T-helper 2 cell treated with Interferon-gamma antibody and Interleukin-4, amounts not matched to agents 5 μg/mL and 100 μg/mL, for 36 hours (primary cell): ENCODE results near the gene PPP1CA.

ENCODE experiments used
- DNase-seq: peaks from one replicate; pipeline ENCODE4 v3.0.0; 2021; ENCODE audit warnings: low spot score
- H3K27ac Mint-ChIP-seq: one replicate; pipeline ENCODE4 v1.8.0; 2021; ENCODE audit warnings: mild to moderate bottlenecking, mixed read lengths
- H3K27me3 Mint-ChIP-seq: one replicate; pipeline ENCODE4 v1.8.0; 2021; ENCODE audit warnings: low read depth, mixed read lengths
- H3K36me3 Mint-ChIP-seq: one replicate; pipeline ENCODE4 v1.8.0; 2021; ENCODE audit warnings: low read depth, mixed read lengths
- H3K4me1 Mint-ChIP-seq: one replicate; pipeline ENCODE4 v1.8.0; 2021; ENCODE audit warnings: low read depth, mixed read lengths
- H3K4me3 Mint-ChIP-seq: one replicate; pipeline ENCODE4 v1.8.0; 2022; ENCODE audit warnings: mild to moderate bottlenecking, moderate library complexity, mixed read lengths
- H3K9me3 Mint-ChIP-seq: one replicate; pipeline ENCODE4 v1.8.0; 2021; ENCODE audit warnings: mixed read lengths

The PPP1CA gene

GRCh38 chr11:67382276-67383136 lies 19.2 kb downstream of the PPP1CA start:
- H3K4me1 Mint-ChIP-seq = peaks cover 7% of the 10 kb centered on the region
- H3K4me3 Mint-ChIP-seq = no peak overlapping the region
- no peaks in the 10 kb centered on the region for H3K9me3 Mint-ChIP-seq
- DNase-seq = peak; percentile 75
- H3K36me3 Mint-ChIP-seq = no peaks in the 10 kb centered on the region
- no peak overlapping the region for H3K27ac Mint-ChIP-seq
- peaks cover 30% of the 10 kb centered on the region for H3K27me3 Mint-ChIP-seq

GRCh38 chr11:67381244-67381972 lies 20.2 kb downstream of the PPP1CA start:
- Mint-ChIP-seq H3K27me3 (peaks cover 30% of the 10 kb centered on the region), H3K4me3 (no peak overlapping the region), H3K9me3 (no peaks in the 10 kb centered on the region), H3K4me1 (peaks cover 7% of the 10 kb centered on the region), H3K36me3 (no peaks in the 10 kb centered on the region), H3K27ac (no peak overlapping the region)
- DNase-seq = no peak

- Mint-ChIP-seq H3K9me3 (no peaks in the 10 kb centered on the region), H3K4me3 (no peak overlapping the region), H3K4me1 (peaks cover 11% of the 10 kb centered on the region), H3K27me3 (peaks cover 33% of the 10 kb centered on the region), H3K27ac (no peak overlapping the region), H3K36me3 (no peaks in the 10 kb centered on the region)
- DNase-seq = no peak
Measured at GRCh38 chr11:67379061-67380058, 22.3 kb downstream of the PPP1CA start.

- Mint-ChIP-seq H3K27me3 (peaks cover 38% of the 10 kb centered on the region), H3K4me3 (no peak overlapping the region), H3K36me3 (no peaks in the 10 kb centered on the region), H3K9me3 (no peaks in the 10 kb centered on the region), H3K27ac (no peak overlapping the region), H3K4me1 (peaks cover 15% of the 10 kb centered on the region)
- DNase-seq = no peak
Measured at GRCh38 chr11:67378544-67378943, 23.1 kb downstream of the PPP1CA start.

GRCh38 chr11:67376873-67377808 lies 24.5 kb downstream of the PPP1CA start:
- DNase-seq = no peak
- Mint-ChIP-seq H3K4me3 (no peak overlapping the region), H3K36me3 (no peaks in the 10 kb centered on the region), H3K27me3 (peaks cover 38% of the 10 kb centered on the region), H3K4me1 (peaks cover 11% of the 10 kb centered on the region), H3K27ac (no peak overlapping the region), H3K9me3 (no peaks in the 10 kb centered on the region)

GRCh38 chr11:67376063-67376820 lies 25.4 kb downstream of the PPP1CA start:
- Mint-ChIP-seq H3K9me3 (no peaks in the 10 kb centered on the region), H3K4me3 (no peak overlapping the region), H3K27me3 (peaks cover 46% of the 10 kb centered on the region), H3K27ac (no peak overlapping the region), H3K4me1 (peaks cover 16% of the 10 kb centered on the region), H3K36me3 (no peaks in the 10 kb centered on the region)
- DNase-seq = no peak

GRCh38 chr11:67375320-67376055 lies 26.2 kb downstream of the PPP1CA start:
- H3K36me3 Mint-ChIP-seq = no peaks in the 10 kb centered on the region
- DNase-seq = no peak
- no peak overlapping the region for H3K4me3 Mint-ChIP-seq
- no peak overlapping the region for H3K27ac Mint-ChIP-seq
- H3K27me3 Mint-ChIP-seq = peaks cover 48% of the 10 kb centered on the region
- H3K9me3 Mint-ChIP-seq = no peaks in the 10 kb centered on the region
- peaks cover 19% of the 10 kb centered on the region for H3K4me1 Mint-ChIP-seq

- Mint-ChIP-seq H3K36me3 (no peaks in the 10 kb centered on the region), H3K4me1 (peaks cover 22% of the 10 kb centered on the region), H3K27me3 (peaks cover 52% of the 10 kb centered on the region), H3K4me3 (peak overlapping the region; percentile 91), H3K9me3 (no peaks in the 10 kb centered on the region), H3K27ac (no peak overlapping the region)
- DNase-seq = no peak
Measured at GRCh38 chr11:67374571-67375281, 26.9 kb downstream of the PPP1CA start.

GRCh38 chr11:67373648-67374570 lies 27.7 kb downstream of the PPP1CA start:
- Mint-ChIP-seq H3K4me3 (peak overlapping the region; percentile 91), H3K4me1 (peaks cover 26% of the 10 kb centered on the region), H3K9me3 (no peaks in the 10 kb centered on the region), H3K36me3 (no peaks in the 10 kb centered on the region), H3K27me3 (peaks cover 60% of the 10 kb centered on the region), H3K27ac (peak overlapping the region; percentile 80)
- DNase-seq = peak; percentile 53

- Mint-ChIP-seq H3K4me1 (peaks cover 34% of the 10 kb centered on the region), H3K4me3 (peak within 1 kb of the TSS; percentile 91), H3K27me3 (peaks cover 64% of the 10 kb centered on the region), H3K27ac (peak within 1 kb of the TSS; percentile 80), H3K9me3 (no peaks in the 10 kb centered on the region), H3K36me3 (no peaks in the 10 kb centered on the region)
- no peak for DNase-seq
Measured at GRCh38 chr11:67372993-67373647, 28.5 kb downstream of the PPP1CA start, which contains the start of gene CLCF1. Gene CLCF1 (minus strand): TSS chr11:67373598. CDS start chr11:67373539, 59 bp downstream.
